ENCODE results near the gene ANKRD36C.
"Not testable (repeated sequence)": the region's sequence is repeated elsewhere in the genome, so short reads cannot be mapped to it uniquely, and the experiment has no call there.

Gene ANKRD36C

GRCh38 chr2:95991351-95992094 lies at the start of gene ANKRD36C:
TSS of gene ANKRD36C (minus strand) at chr2:95991824. CDS start at chr2:95991708, 116 bp downstream.
- H3K9me3 ChIP-seq; H3K4me1 ChIP-seq (ENCODE audit: control insufficient read depth in 1 of 2, insufficient read depth in 1 of 2, low read depth in 1 of 2, low read length in 1 of 2); H3K36me3 ChIP-seq: not testable (repeated sequence)
- peaks cover 12% of the 10 kb centered on the region for H3K27me3 ChIP-seq
- H3K4me3 ChIP-seq (ENCODE audit: low read depth in 1 of 2, low read length in 1 of 2): peak within 1 kb of the TSS; percentile 70 to 84
- H3K27ac ChIP-seq: peak within 1 kb of the TSS; percentile 66

- not testable (repeated sequence) for H3K4me1 ChIP-seq (ENCODE audit: control insufficient read depth in 1 of 2, insufficient read depth in 1 of 2, low read depth in 1 of 2, low read length in 1 of 2); H3K27me3 ChIP-seq; H3K9me3 ChIP-seq; H3K27ac ChIP-seq; H3K36me3 ChIP-seq; H3K4me3 ChIP-seq (ENCODE audit: low read depth in 1 of 2, low read length in 1 of 2)
Measured at GRCh38 chr2:96035554-96035953, 43.9 kb upstream of the ANKRD36C start.

- not testable (repeated sequence) for H3K4me3 ChIP-seq (ENCODE audit: low read depth in 1 of 2, low read length in 1 of 2); H3K9me3 ChIP-seq; H3K36me3 ChIP-seq; H3K4me1 ChIP-seq (ENCODE audit: control insufficient read depth in 1 of 2, insufficient read depth in 1 of 2, low read depth in 1 of 2, low read length in 1 of 2); H3K27ac ChIP-seq; H3K27me3 ChIP-seq
Measured at GRCh38 chr2:96034792-96035191, 43.2 kb upstream of the ANKRD36C start, which contains the start of gene GPAT2. TSS of gene GPAT2 (minus strand) at chr2:96034916. CDS start at chr2:96032359, 2,557 bp downstream.

GRCh38 chr2:96033997-96034396 lies 42.4 kb upstream of the ANKRD36C start:
- H3K27me3 ChIP-seq; H3K4me3 ChIP-seq (ENCODE audit: low read depth in 1 of 2, low read length in 1 of 2); H3K36me3 ChIP-seq; H3K4me1 ChIP-seq (ENCODE audit: control insufficient read depth in 1 of 2, insufficient read depth in 1 of 2, low read depth in 1 of 2, low read length in 1 of 2); H3K27ac ChIP-seq; H3K9me3 ChIP-seq: not testable (repeated sequence)

- not testable (repeated sequence) for H3K27ac ChIP-seq, H3K27me3 ChIP-seq
Measured at GRCh38 chr2:96027725-96028325, 36.2 kb upstream of the ANKRD36C start.

GRCh38 chr2:96025755-96026154 lies 34.1 kb upstream of the ANKRD36C start:
- not testable (repeated sequence) for H3K4me1 ChIP-seq (ENCODE audit: control insufficient read depth in 1 of 2, insufficient read depth in 1 of 2, low read depth in 1 of 2, low read length in 1 of 2); H3K27me3 ChIP-seq; H3K9me3 ChIP-seq; H3K36me3 ChIP-seq; H3K4me3 ChIP-seq (ENCODE audit: low read depth in 1 of 2, low read length in 1 of 2); H3K27ac ChIP-seq

More at GRCh38 chr2:96027725-96028325, 36.2 kb upstream of the ANKRD36C start:
- H3K36me3 ChIP-seq; H3K4me1 ChIP-seq (ENCODE audit: control insufficient read depth in 1 of 2, insufficient read depth in 1 of 2, low read depth in 1 of 2, low read length in 1 of 2); H3K9me3 ChIP-seq; H3K4me3 ChIP-seq (ENCODE audit: low read depth in 1 of 2, low read length in 1 of 2): not testable (repeated sequence)

- TF ChIP-seq CTCF (IDR thresholded peaks at IDR 0.05): no peak
- Histone ChIP-seq H3K4me1 (ENCODE audit: control insufficient read depth in 1 of 2, insufficient read depth in 1 of 2, low read depth in 1 of 2, low read length in 1 of 2) (no peaks in the 10 kb centered on the region), H3K36me3 (no peaks in the 10 kb centered on the region), H3K27me3 (no peaks in the 10 kb centered on the region), H3K4me3 (ENCODE audit: low read depth in 1 of 2, low read length in 1 of 2) (no peak overlapping the region), H3K27ac (no peak overlapping the region), H3K9me3 (no peaks in the 10 kb centered on the region)
Measured at GRCh38 chr2:96025194-96025492, 33.5 kb upstream of the ANKRD36C start.

GRCh38 chr2:96024336-96025193 lies 32.9 kb upstream of the ANKRD36C start:
- H3K9me3 ChIP-seq: no peaks in the 10 kb centered on the region
- no peak for TF ChIP-seq CTCF (IDR thresholded peaks at IDR 0.05)

GRCh38 chr2:96023701-96024100 lies 32.1 kb upstream of the ANKRD36C start:
- H3K27ac ChIP-seq; H3K4me1 ChIP-seq (ENCODE audit: control insufficient read depth in 1 of 2, insufficient read depth in 1 of 2, low read depth in 1 of 2, low read length in 1 of 2); H3K4me3 ChIP-seq (ENCODE audit: low read depth in 1 of 2, low read length in 1 of 2); H3K9me3 ChIP-seq; H3K27me3 ChIP-seq; H3K36me3 ChIP-seq: not testable (repeated sequence)

More at GRCh38 chr2:96024336-96025193, 32.9 kb upstream of the ANKRD36C start:
- Histone ChIP-seq H3K27me3 (no peaks in the 10 kb centered on the region), H3K4me1 (ENCODE audit: control insufficient read depth in 1 of 2, insufficient read depth in 1 of 2, low read depth in 1 of 2, low read length in 1 of 2) (no peaks in the 10 kb centered on the region), H3K27ac (no peak overlapping the region), H3K36me3 (no peaks in the 10 kb centered on the region), H3K4me3 (ENCODE audit: low read depth in 1 of 2, low read length in 1 of 2) (no peak overlapping the region)
